ENCODE data around the gene MED17. TPM values are rescaled to one million over a fixed set of nuclear protein-coding genes. Genes with fewer than 3 reads are reported as not detected.

MED17 gene
- total RNA-seq, 1 donor from 2014 or later = 40.0 TPM

DNA sequence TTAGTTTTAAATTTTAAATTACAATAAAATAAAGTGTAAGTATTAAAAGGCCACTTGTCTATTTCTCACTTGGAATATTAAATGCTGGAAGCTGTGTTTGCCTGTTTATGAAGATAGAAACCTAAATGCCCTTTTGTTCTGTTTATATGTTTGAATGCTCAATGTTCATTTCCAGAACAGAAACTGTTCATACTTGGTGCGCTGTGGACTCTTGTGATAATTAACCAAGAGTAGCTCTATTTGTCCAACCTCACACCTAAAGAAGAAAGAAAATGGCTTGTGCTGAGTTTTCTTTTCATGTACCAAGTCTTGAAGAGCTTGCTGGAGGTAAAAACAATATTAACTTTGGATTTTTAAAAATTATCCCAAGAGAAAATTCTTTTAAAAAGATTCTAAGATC is 37.0 kb upstream of the MED17 start:
- DNase-seq (ENCODE audit: low read depth) = no peak
- Mint-ChIP-seq H3K27me3 (ENCODE audit: low read depth, unreplicated experiment) (no peaks in the 10 kb centered on the region), H3K27ac (ENCODE audit: unreplicated experiment) (no peak overlapping the region), H3K36me3 (ENCODE audit: low read depth, unreplicated experiment) (no peaks in the 10 kb centered on the region), H3K4me1 (ENCODE audit: low read depth, unreplicated experiment) (peaks cover 7% of the 10 kb centered on the region), H3K9me3 (ENCODE audit: unreplicated experiment) (no peaks in the 10 kb centered on the region), H3K4me3 (ENCODE audit: unreplicated experiment) (no peak overlapping the region)
- Histone ChIP-seq H3K4me1 (ENCODE audit: insufficient read depth, low read length) (no peaks in the 10 kb centered on the region), H3K9me3 (ENCODE audit: insufficient read depth, low read depth, low read length) (no peaks in the 10 kb centered on the region), H3K27ac (ENCODE audit: low read depth, low read length) (no peak overlapping the region), H3K36me3 (ENCODE audit: insufficient read depth, low read length) (no peaks in the 10 kb centered on the region), H4K20me1 (ENCODE audit: insufficient read depth, low read length) (no peaks in the 10 kb centered on the region), H3K9ac (ENCODE audit: low read length) (no peak overlapping the region), H3K79me2 (ENCODE audit: insufficient read depth, low read length) (peaks cover 6% of the 10 kb centered on the region), H2AFZ (ENCODE audit: low read depth, low read length) (no peak overlapping the region), H3K4me3 (ENCODE audit: insufficient read depth, low read depth, low read length) (no peak overlapping the region), H3K27me3 (ENCODE audit: insufficient read depth, low read length) (no peaks in the 10 kb centered on the region), H3K4me2 (ENCODE audit: low read length) (no peak overlapping the region)
- no peak for FAIRE-seq
- TF ChIP-seq EZH2 (IDR thresholded peaks at IDR 0.05; ENCODE audit: insufficient read depth, low read length) = no peak
- TF ChIP-seq CTCF (IDR thresholded peaks at IDR 0.05; ENCODE audit: insufficient read depth, low read depth, low read length) = no peak

DNA sequence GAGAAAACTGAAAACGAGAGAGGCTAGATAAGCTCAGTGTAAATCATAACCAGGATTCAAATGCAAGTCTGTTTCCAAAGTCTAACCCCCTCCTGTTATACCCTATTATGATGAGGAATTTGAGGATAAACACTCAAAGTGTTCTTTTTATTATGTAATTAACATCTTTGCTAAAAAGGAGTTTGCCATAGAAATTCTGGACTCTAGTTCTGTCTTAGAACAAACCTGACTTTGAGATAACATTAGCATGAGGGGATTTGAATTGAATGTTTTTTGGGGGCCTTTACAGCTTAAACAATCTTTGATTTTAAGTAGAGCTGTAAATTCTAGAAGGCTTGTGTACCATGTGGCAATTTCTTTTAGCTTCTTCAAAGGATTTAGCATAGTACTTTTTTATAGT is 33.1 kb upstream of the MED17 start:
- peaks cover 2% of the 10 kb centered on the region for H3K4me1 Mint-ChIP-seq (ENCODE audit: low read depth, unreplicated experiment)
- H3K27me3 ChIP-seq (ENCODE audit: insufficient read depth, low read length) = no peaks in the 10 kb centered on the region
- H3K4me3 Mint-ChIP-seq (ENCODE audit: unreplicated experiment) = no peak overlapping the region
- DNase-seq (ENCODE audit: low read depth) (no peak), FAIRE-seq (no peak)
- no peak overlapping the region for H3K27ac ChIP-seq (ENCODE audit: low read depth, low read length)
- no peak for TF ChIP-seq EZH2 (IDR thresholded peaks at IDR 0.05; ENCODE audit: insufficient read depth, low read length)
- no peak for TF ChIP-seq CTCF (IDR thresholded peaks at IDR 0.05; ENCODE audit: insufficient read depth, low read depth, low read length)
- no peak overlapping the region for H3K27ac Mint-ChIP-seq (ENCODE audit: unreplicated experiment)
- no peaks in the 10 kb centered on the region for H3K79me2 ChIP-seq (ENCODE audit: insufficient read depth, low read length)
- no peaks in the 10 kb centered on the region for H3K9me3 ChIP-seq (ENCODE audit: insufficient read depth, low read depth, low read length)
- H3K4me1 ChIP-seq (ENCODE audit: insufficient read depth, low read length) = no peaks in the 10 kb centered on the region
- no peaks in the 10 kb centered on the region for H3K9me3 Mint-ChIP-seq (ENCODE audit: unreplicated experiment)
- H4K20me1 ChIP-seq (ENCODE audit: insufficient read depth, low read length) = no peaks in the 10 kb centered on the region
- H3K4me2 ChIP-seq (ENCODE audit: low read length) = no peak overlapping the region
- H2AFZ ChIP-seq (ENCODE audit: low read depth, low read length) = no peak overlapping the region
- H3K4me3 ChIP-seq (ENCODE audit: insufficient read depth, low read depth, low read length) = no peak overlapping the region
- no peak overlapping the region for H3K9ac ChIP-seq (ENCODE audit: low read length)
- H3K36me3 ChIP-seq (ENCODE audit: insufficient read depth, low read length) = no peaks in the 10 kb centered on the region
- no peaks in the 10 kb centered on the region for H3K27me3 Mint-ChIP-seq (ENCODE audit: low read depth, unreplicated experiment)
- no peaks in the 10 kb centered on the region for H3K36me3 Mint-ChIP-seq (ENCODE audit: low read depth, unreplicated experiment)

GRCh38 chr11:93753241-93753640 is 30.8 kb upstream of the MED17 start:
- no peak overlapping the region for H3K27ac ChIP-seq (ENCODE audit: low read depth, low read length)
- Mint-ChIP-seq H3K36me3 (ENCODE audit: low read depth, unreplicated experiment) (peaks cover 5% of the 10 kb centered on the region), H3K9me3 (ENCODE audit: unreplicated experiment) (no peaks in the 10 kb centered on the region), H3K4me1 (ENCODE audit: low read depth, unreplicated experiment) (no peaks in the 10 kb centered on the region), H3K27ac (ENCODE audit: unreplicated experiment) (no peak overlapping the region), H3K4me3 (ENCODE audit: unreplicated experiment) (no peak overlapping the region), H3K27me3 (ENCODE audit: low read depth, unreplicated experiment) (no peaks in the 10 kb centered on the region)
- H3K4me3 ChIP-seq (ENCODE audit: insufficient read depth, low read depth, low read length) = no peak overlapping the region
- no peak for FAIRE-seq
- H3K9ac ChIP-seq (ENCODE audit: low read length) = no peak overlapping the region
- no peak overlapping the region for H2AFZ ChIP-seq (ENCODE audit: low read depth, low read length)
- H3K27me3 ChIP-seq (ENCODE audit: insufficient read depth, low read length) = no peaks in the 10 kb centered on the region
- no peak for TF ChIP-seq CTCF (IDR thresholded peaks at IDR 0.05; ENCODE audit: insufficient read depth, low read depth, low read length)
- TF ChIP-seq EZH2 (IDR thresholded peaks at IDR 0.05; ENCODE audit: insufficient read depth, low read length) = no peak
- H3K4me2 ChIP-seq (ENCODE audit: low read length) = no peak overlapping the region
- no peaks in the 10 kb centered on the region for H4K20me1 ChIP-seq (ENCODE audit: insufficient read depth, low read length)
- H3K9me3 ChIP-seq (ENCODE audit: insufficient read depth, low read depth, low read length) = no peaks in the 10 kb centered on the region
- no peaks in the 10 kb centered on the region for H3K79me2 ChIP-seq (ENCODE audit: insufficient read depth, low read length)
- H3K36me3 ChIP-seq (ENCODE audit: insufficient read depth, low read length) = no peaks in the 10 kb centered on the region
- H3K4me1 ChIP-seq (ENCODE audit: insufficient read depth, low read length) = no peaks in the 10 kb centered on the region
- no peak for DNase-seq (ENCODE audit: low read depth)

All from astrocyte (in vitro differentiated cells and primary cell).